Right atrium auricular region (tissue), 2 donors: ENCODE measurements around the gene SP7. TPM values are rescaled to one million over a fixed set of nuclear protein-coding genes. Genes with fewer than 3 reads are reported as not detected.
"Not testable (repeated sequence)": the region's sequence is repeated elsewhere in the genome, so short reads cannot be mapped to it uniquely, and the experiment has no call there.

Experiments
- DNase-seq: peaks from one replicate; pipeline ENCODE4 v3.0.0-alpha.2; 2019; ENCODE audit warnings: low spot score
- H3K27ac ChIP-seq, 2 donors: fragments of 200-600 bp; sonication (generic); 1 replicate in 1 of 2; 2 replicates in 1 of 2; pipeline ENCODE4 v1.5.1; 2016 to 2019
- H3K27me3 ChIP-seq, 2 donors: fragments of 200-600 bp; sonication (generic); one replicate each; pipeline versions ENCODE4 v1.5.1 to v1.6.0; 2017 to 2019
- H3K36me3 ChIP-seq: fragments of 200-600 bp; sonication (generic); one replicate; pipeline ENCODE4 v1.5.1; 2016
- H3K4me1 ChIP-seq, 2 donors: fragments of 200-600 bp; sonication (generic); one replicate each; pipeline versions ENCODE4 v1.5.1 to v1.6.0; 2017 to 2019
- H3K4me3 ChIP-seq, 2 donors: fragments of 200-600 bp; sonication (generic); 1 replicate in 1 of 2; 2 replicates in 1 of 2; pipeline ENCODE4 v1.5.1; 2017 to 2019; ENCODE audit warnings: mild to moderate bottlenecking in 1 of 2, moderate library complexity in 1 of 2
- H3K9me3 ChIP-seq, 2 donors: fragments of 200-600 bp; sonication (generic); one replicate each; pipeline ENCODE4 v1.5.1; 2019
- CTCF ChIP-seq, 2 donors: fragments of 200-600 bp; sonication (generic); IDR thresholded peaks; one replicate each; pipeline ENCODE4 v1.5.1; 2019; ENCODE audit warnings: antibody characterized with exemption in 2 of 2
- total RNA-seq, 2 donors: library from RNA; depleted of rRNA; stranded (reverse); fragments of >200 nt; gene quantifications; one replicate each; pipeline ENCODE4 v1.1.0, GENCODE V29; 2016

Gene SP7
- total RNA-seq, 2 donors from 2014 or later = not detected

DNA sequence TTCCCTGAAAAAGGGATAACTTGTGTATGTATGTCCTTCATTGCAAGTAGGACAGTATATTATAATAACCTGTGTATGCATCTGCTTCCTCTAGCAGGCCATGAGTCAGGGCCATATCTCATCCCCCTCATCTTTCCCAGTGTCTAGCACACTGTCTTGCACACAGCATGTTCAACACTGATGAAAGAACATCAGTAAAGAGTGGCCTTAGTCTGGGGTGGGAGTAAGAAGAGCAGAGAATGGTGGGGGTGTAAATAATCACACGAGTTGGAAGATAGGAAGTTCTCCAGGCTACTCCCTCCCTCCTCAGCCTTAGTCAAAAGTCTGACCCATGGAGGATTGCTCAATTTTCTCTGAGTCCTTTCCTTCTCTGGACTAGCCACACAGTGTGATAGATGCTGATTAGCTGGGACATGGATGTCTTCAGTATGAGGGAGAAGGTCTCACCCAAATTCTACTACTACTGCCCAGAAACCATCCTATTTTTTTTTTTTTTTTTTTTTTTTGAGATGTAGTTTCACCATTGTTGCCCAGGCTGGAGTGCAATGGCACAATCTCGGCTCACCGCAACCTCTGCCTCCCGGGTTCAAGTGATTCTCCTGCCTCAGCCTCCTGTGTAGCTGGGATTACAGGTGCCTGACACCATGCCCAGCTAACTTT lies 29.2 kb upstream of the SP7 start:
- H3K9me3 ChIP-seq = no peaks in the 10 kb centered on the region
- H3K36me3 ChIP-seq = no peaks in the 10 kb centered on the region
- DNase-seq = no peak
- peaks cover 0 to 3% of the 10 kb centered on the region in 2 donors for H3K4me1 ChIP-seq
- H3K4me3 ChIP-seq = no peak overlapping the region
- no peak for TF ChIP-seq CTCF (IDR thresholded peaks at IDR 0.05)
- H3K27ac ChIP-seq = peak overlapping the region in 1 of 2 donors; percentile 48
- H3K27me3 ChIP-seq = no peaks in the 10 kb centered on the region

- H3K9me3 ChIP-seq, H3K4me1 ChIP-seq, H3K27me3 ChIP-seq, DNase-seq, H3K4me3 ChIP-seq, H3K27ac ChIP-seq, H3K36me3 ChIP-seq: not testable (repeated sequence)
Measured at GRCh38 chr12:53361638-53362037, 25.5 kb upstream of the SP7 start.

DNA sequence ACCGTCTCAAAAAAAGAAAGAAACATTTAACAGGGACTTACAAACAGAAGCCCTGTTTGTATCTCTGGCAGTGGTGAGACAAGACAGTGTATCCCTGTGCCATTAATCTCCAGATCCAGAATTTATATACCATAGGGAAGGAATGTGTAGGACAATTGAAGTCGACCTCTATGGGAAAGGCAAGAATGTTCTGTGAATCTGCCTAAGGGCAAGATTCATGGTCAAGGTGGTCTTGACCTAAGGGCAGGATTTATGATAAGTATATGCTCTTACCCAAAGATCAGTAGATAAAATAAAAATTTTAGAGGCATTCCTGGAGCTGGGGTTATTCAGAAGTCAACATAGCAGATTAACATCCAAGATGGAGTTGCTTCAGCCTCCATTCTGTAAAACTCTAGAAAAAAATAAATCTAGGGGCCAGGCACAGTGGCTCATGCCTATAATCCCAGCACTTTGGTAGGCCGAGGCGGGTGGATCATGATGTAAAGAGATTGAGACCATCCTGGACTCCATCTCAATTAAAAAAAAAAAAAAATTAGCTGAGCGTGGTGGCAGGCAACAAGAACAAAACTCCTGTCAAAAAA lies 22.8 kb upstream of the SP7 start:
- Histone ChIP-seq H3K4me3 (no peak overlapping the region), H3K27ac (no peak overlapping the region)
- no peak for DNase-seq

DNA sequence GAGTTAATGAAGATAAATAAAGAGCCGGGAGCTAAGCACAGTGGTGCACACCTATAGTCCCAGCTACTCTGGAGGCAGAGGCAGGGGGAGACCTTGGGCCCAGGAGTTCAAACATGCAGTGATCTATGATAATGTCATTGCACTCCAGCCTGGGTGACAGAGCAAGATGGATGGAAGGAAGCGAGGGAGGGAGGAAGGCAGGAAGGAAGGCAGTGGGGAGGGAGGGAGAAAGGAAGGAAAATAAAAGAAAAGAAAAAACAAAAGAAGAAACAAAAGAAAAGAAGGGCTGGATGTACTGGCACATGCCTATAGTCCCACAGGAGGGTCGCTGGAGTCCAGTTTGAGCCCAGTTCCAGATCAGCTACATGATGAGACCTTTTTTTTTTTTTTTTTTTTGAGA lies 19.0 kb upstream of the SP7 start:
- Histone ChIP-seq H3K27ac (no peak overlapping the region), H3K27me3 (no peaks in the 10 kb centered on the region), H3K4me1 (no peaks in the 10 kb centered on the region), H3K9me3 (no peaks in the 10 kb centered on the region), H3K4me3 (no peak overlapping the region), H3K36me3 (no peaks in the 10 kb centered on the region)
- TF ChIP-seq CTCF (IDR thresholded peaks at IDR 0.05) = no peak
- DNase-seq = no peak

More for the DNA sequence above, 22.8 kb upstream of the SP7 start:
- H3K4me1 ChIP-seq = no peaks in the 10 kb centered on the region
- H3K27me3 ChIP-seq = no peaks in the 10 kb centered on the region
- no peaks in the 10 kb centered on the region for H3K9me3 ChIP-seq
- no peak for TF ChIP-seq CTCF (IDR thresholded peaks at IDR 0.05)
- H3K36me3 ChIP-seq = no peaks in the 10 kb centered on the region

GRCh38 chr12:53353257-53353655 lies 17.1 kb upstream of the SP7 start:
- no peak for TF ChIP-seq CTCF (IDR thresholded peaks at IDR 0.05)
- Histone ChIP-seq H3K36me3 (no peaks in the 10 kb centered on the region), H3K27ac (no peak overlapping the region), H3K4me1 (no peaks in the 10 kb centered on the region), H3K9me3 (no peaks in the 10 kb centered on the region), H3K4me3 (no peak overlapping the region), H3K27me3 (no peaks in the 10 kb centered on the region)
- no peak for DNase-seq

- Histone ChIP-seq H3K9me3 (no peaks in the 10 kb centered on the region), H3K36me3 (no peaks in the 10 kb centered on the region), H3K4me1 (no peaks in the 10 kb centered on the region), H3K4me3 (no peak overlapping the region), H3K27me3 (no peaks in the 10 kb centered on the region), H3K27ac (no peak overlapping the region)
- peak; percentile 78 to 90 for TF ChIP-seq CTCF (IDR thresholded peaks at IDR 0.05)
- DNase-seq = peak; percentile 91
Measured at GRCh38 chr12:53352331-53353256, 16.4 kb upstream of the SP7 start.
